HG03342 (cell line): ENCODE data around the gene TULP4.
"Not testable (repeated sequence)": the region's sequence is repeated elsewhere in the genome, so short reads cannot be mapped to it uniquely, and the experiment has no call there.

Experiments used
- ATAC-seq: cut with Tn5 transposase; IDR thresholded peaks from one replicate; pipeline ENCODE4 v1.9.1; 2021; ENCODE audit warnings: mild to moderate bottlenecking, moderate library complexity; ENCODE audit not compliant: unreplicated experiment

The TULP4 gene

DNA sequence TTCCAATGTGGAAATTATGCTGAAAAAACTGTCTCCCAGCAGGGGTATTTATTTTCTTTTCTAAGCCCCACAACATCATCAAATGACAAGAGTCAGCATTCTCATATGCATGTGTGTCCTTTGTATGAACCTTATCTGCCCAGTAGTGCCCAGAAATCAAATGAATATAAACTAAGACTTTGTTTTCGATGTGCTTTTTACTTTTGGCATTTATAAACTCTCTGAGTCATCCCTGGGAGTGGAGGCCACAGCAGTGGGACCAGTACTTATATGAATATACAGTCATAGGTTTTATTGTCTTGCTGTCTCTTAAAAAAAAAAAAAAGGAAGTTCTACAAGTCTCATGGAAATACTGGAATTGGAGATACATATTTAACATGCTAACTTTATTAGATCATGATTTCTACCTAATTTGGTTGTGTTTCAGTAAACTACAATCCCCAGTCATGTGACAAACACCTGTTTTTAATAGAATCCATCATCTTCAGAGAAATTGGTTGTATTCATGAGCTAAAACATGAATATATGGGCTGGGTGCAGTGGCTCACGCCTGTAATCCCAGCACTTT, 148.4 kb downstream of the TULP4 start:
- no peak for ATAC-seq

DNA sequence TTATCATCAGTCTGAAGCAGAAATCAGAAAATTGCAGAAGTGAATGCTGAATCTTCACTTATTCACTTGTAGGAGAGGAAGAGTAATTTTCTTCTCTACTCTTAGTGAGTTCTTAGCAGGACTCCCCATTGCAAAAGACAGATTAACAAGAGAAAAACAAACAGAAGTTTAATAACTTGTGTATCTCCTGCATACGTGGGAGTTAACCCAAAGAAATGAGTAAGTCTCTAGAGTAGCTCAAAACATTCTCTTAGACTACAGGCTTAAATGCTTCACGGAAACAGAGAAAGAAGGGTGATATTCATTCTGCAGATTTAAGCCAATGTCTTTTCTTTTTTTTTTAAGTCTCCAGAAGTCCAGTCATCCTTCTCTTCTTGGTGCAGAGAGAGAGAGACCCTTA, 149.7 kb downstream of the TULP4 start:
- no peak for ATAC-seq

DNA sequence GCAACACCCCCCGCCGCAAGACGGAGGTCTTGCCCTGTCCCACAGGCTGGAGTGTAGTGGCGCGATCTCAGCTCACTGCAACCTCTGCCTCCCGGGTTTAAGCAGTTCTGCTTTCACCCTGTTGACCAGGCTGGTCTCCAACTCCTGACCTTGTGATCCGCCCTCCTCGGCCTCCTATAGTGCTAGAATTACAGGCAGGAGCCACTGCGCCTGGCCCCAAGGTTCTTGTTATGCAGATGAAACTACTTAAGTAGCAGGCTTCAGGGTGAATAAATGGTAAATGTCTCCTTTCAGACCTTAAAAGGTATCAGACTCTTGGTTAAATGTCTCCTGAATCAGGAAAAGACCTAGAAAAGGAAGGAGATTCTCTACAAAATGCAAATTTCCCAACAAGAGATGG, 152.2 kb downstream of the TULP4 start:
- ATAC-seq: no peak

DNA sequence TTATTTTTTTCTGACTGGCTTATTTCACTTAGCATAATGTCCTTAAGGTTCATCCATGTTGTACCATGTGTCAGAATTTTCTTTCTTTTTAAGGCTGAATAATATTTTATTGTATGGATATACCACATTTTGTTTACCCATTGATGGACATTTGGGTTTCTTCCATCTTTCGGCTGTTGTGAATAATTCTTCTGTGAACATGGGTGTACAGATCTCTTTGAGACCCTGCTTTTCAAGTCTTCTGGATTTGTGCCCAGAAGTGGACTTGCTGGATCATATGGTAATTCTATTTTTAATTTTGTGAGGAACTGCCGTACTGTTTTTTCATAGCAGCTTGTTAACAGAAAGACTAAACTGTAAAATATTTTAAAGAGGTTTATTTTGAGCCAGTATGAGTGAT, 153.0 kb downstream of the TULP4 start:
- ATAC-seq: no peak

DNA sequence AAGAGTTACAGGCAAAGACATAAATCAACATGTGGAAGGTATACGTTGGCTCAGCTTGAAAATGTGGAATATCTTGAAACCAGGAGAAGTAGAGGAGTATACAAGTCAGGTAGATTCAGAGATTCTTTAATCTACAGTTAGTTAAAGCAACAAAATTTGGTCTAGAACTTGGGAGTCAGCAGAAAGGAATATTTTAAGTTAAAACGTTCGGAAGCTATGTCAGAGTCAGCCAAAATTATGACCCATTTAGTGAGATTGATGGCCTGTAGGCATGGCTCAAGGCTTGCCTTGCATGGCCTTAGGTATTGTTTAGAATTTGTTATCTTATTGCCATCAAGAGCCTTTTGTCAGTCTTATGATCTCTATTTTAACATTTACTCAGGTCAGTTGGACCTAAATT, 153.5 kb downstream of the TULP4 start:
- no peak for ATAC-seq

DNA sequence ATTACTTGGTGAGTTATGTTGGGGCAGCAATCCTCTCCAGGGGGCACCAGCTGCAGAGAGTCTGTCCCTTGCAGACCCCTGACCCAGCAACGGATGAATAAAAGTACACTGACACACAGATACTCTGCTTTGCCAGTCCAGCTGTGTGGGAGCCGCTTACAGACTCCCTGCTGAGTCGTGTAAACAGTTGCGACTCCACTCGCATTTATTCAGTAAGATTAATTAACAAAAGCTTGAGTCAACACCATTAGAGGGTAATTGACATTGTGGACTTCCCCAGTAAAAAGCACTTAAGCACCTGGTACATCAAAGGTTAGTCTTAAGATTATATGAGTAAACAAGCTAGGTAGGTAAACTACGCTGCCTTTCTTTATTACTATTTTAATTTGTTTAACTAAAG, 155.7 kb downstream of the TULP4 start:
- ATAC-seq: no peak

DNA sequence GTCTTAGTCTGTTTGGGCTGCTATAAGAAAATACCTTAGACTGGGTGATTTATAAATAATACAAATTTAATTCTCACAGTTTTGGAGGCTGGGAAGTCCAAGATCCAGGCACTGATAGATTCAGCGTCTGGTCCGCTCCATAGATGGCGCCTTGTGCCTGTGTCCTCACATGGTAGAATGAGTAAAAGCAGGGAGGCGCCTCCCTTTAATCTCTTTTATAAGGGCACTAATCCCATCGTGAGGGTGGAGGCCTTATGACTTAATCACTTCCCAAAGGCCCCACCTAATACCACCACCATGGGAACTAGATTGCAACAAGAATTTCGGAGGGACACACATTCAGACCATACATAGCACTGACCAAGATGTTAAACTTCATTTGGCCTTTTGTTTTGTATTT, 156.4 kb downstream of the TULP4 start:
- no peak for ATAC-seq

DNA sequence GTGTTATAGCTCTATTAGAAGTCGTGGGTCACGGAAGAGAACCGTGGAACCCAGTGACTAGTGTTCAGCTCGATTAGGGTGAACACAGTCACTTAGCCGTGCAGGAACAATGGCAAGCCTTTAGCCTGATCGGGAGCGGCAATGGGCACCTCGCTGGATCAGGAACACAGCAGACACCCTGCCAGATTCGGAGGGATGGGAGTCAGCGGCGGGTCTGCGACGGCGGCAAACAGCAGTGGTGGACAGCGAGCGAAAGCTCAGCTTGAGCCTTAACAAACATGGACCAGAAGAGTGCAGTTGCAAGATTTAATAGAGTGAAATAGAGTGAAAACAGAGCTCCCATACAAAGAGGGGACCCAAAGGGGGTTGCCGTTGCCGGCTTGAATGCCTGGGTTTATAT, 157.8 kb downstream of the TULP4 start:
- not testable (repeated sequence) for ATAC-seq

DNA sequence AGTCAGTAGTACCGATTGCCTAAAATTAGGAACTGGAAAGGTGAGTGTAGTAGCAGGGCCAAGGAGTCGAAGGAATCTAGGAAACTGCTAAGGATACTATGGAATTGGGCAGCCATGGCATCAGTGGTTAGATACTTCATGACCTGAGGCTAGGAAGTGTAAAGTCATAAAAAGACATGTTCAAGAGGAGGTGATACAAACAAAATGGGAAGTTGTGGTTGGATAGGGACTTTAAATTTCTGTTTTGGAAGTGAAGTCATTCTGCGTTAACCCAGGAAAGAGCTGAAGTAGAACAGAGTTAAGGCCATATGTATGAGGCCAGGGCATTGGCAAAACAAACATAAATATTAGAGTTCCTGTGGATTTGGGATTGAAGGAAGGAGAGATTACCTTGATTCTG, 159.1 kb downstream of the TULP4 start:
- ATAC-seq: no peak

DNA sequence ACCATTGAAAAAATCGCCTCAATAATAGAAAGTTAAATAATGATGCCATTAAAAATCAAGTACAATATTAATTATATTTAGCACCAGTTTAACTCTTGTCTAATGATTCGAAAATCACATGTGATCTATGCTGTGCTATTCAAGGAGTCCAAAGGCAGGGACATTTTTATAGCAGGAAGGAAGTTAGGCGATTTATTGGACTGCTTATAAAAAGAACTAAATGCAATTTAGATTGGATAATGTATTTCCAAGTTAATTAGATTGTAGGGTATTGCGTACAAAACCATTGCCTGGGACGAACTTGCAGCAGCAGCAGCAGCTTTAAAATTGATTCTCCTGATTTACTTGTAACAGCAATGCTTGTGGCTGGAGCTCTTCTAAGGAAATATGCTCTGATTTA, 160.2 kb downstream of the TULP4 start:
- no peak for ATAC-seq

DNA sequence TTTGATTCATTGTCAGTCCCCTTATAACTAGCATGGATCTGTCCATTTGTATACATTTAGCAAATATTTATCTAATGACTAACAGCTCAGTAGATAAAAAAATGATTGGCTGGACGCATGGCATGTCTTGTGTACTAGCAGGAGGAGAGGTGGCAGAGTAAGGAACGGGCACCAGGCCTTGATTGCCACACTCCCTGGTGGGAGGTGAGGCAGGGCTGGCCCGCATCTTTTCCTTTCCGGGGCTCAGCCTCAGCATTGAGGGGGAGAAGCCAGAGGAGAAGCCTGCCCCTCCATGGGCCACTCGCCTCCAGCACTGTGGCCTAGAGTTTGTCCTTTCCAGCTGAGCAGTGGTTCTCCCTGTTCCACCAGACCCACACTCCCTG, 162.7 kb downstream of the TULP4 start:
- peak; percentile 4 for ATAC-seq

DNA sequence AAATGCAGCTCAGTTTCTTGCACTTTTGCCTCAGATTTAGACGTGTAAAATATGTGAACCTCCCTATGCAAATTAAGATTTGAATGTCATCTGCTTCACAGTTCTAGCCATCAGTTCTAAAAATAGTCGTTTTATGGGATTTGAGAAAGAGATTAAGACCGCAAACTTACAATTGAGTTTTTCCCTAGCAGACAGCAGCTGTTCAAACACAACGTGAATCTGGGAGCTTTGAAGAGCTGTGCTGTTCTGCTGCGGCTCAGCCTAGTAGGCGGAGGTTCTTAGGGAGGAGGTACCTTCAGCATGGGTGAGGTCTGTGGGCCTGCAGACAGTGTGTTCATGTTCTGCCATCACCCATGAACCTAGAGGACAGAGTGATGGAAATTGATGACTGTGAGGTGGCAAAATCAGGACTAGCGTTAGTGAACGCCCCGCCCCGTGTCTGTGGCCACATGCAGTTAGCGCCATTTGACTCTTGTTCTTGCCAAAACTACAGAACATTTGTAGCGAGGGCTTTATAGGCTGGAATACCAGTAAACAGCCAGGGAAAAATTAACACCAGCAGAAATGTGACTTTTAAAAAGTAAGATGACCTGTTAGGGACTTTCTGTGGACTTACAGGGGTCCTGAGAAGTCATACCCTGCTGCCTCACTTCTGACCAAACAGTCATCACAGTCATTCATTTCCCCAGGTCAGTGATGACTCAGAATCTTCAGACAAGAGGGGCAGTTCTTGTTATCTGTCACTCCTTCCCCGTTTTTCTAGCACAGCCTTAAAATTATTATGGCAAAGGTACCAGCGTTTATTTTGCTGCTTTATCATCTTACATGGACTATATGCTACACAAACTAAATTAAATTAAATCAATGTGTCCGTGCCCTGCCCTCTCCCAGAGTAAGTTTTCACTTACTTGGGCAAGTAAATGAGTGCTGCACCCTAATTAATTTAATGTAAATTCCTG, 163.4 kb downstream of the TULP4 start:
- ATAC-seq: peak; percentile 87

DNA sequence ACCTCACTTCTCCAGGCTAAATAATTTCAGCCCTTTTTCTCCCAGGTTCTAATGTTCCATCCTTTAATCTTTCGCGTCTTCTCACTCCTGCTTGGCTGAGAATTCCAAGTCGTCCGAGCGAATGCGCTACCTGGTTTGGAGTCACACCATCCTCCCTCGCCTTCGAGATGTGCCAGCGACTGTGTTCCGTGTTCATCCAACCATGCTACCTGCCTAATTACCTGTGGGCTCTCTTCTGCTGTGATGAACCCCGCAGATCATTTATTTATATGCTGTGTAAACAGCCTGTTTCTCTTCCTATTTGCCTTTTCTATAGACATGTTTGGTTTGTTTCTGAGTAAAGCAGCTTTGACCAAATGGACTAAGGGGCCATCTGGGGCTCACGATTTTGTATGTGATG, 164.1 kb downstream of the TULP4 start:
- ATAC-seq: peak; percentile 3

DNA sequence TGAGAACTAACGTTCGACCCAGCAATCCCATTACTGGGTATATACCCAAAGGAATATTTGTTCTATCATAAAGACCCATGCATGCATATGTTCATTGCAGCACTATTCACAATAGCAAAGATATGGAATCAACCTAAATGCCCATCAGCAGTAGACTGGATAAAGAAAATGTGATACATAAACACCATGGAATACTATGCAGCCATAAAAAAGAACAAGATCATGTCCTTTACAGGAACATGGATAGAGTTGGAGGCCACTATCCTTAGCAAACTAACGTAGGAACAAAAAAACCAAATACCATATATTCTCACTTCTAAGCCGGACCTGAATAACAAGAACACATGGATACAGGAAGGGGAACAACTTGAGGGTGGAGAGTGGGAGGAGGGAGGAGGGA, 165.5 kb downstream of the TULP4 start:
- not testable (repeated sequence) for ATAC-seq

DNA sequence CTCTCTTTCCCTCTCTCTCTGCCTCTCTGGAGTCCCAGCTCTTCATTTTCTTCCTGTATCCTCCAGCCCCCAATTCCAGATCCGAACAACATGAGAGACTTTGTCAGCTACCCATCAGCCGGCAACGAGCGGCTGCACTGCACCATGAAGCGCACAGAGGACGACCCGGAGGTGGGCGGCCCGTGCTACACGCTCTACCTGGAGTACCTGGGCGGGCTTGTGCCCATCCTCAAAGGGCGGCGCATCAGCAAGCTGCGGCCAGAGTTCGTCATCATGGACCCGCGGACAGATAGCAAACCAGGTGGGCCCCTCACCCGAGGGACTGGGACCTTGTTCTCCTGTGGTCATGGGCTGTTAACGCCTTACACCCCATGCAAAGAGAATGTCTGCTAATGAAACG, 168.7 kb downstream of the TULP4 start:
- no peak for ATAC-seq

DNA sequence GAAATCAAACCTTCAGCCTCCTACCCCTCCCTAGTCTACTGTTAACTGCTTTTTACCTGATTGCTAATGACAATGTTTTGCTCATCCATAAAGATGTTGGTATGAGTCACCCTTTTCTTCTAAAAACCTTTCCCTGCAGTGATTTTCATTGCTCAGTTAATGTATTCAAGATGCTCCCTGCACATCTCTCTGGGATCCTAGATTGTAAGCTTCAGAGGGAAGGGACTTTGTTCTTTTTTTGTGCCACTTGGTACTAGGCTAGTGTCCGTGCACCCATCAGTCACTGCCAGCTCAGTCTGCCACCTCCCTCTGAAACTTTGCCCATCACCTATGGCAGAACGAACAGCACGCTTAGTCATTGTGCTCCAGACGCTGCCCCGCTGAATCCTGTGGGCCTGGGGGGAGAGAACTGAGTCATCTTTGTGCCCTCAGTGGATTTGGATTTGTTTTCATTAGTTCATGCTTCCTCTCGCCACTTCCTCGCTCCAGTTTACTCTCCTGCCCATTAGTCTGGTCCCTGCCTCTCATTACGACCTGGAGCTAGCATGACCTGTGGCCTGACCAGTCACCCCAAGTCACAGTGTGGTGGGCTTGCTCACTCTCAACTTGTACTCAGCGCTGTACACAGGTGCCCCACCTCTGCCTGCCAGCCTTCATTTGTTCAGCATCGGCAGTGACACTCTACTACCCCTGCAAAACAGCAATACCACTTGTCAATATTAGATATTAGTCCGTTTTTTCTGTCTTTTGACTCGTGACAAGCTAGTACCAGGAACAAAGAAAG, 169.6 kb downstream of the TULP4 start:
- no peak for ATAC-seq

DNA sequence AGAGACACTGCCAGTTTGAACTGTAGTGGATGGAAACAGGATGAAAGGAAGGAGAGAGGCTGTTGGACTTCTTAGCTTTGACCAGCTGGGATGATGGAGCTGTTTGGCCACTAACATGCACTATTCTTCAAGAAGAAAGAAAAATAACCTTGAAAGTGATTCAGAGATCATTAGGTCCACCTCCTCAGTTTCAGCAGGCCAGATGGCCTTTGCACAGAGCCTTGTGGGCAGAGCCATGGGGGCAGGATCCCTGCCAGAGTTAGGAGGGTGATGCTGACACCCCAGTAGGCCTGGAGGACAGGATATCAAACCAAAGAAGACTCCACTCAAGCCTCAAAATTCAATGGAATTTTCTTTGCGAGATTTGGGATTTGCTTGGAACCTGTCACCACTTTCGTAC, 173.2 kb downstream of the TULP4 start:
- ATAC-seq: no peak

DNA sequence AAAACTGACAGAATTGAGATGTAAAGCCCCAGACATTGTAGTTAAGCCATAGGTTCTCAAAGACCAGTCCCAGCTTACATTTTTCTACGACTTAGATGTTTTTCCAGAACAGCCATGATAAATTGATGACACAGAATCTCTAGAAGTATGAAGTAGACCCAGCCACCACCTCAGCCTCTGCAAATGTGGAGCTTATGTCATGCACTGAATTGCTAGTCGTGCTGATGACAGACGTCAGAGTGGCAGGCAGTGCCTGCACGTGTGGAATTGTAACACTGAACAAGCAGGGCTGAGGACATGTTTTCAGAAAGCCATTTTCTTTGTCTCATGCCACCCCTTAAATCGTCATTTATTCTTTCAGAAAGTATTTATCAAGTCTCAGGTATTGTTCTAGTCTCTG, 175.2 kb downstream of the TULP4 start:
- ATAC-seq: no peak

DNA sequence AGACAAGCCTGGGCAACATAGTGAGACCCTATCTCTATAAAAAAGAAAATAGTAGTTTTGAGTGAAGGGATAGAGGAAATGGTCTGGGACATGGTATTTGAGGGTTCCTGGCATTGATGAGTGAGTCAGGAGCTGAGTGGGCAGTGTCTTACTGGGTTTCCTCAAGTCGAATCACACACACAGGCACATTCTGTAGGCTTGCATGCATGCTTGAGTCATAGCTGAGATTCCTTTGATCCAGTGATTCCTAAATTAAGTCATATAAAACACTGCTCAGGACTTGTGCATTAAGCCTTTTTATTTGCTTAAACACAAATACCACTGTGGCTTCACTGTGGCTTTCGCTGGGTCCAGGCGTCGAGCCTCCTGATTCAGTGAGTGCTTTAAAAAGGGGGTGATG, 175.8 kb downstream of the TULP4 start:
- ATAC-seq: no peak

DNA sequence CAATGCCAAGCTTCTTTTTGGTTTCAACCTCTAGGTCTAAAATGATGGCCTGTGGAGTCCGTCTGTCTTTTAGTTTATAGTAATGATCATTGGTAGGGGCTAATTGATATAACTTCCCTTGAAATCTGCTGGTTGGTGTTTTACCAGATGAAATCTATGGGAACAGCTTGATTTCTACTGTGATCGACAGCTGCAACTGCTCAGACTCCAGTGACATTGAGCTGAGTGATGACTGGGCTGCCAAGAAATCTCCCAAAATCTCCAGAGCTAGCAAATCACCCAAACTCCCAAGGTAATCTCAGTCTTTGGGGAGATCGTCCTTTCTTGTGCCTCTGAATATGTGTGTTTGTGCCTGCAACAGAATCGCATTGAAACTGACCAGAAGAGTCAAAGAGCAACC, 177.2 kb downstream of the TULP4 start:
- no peak for ATAC-seq

DNA sequence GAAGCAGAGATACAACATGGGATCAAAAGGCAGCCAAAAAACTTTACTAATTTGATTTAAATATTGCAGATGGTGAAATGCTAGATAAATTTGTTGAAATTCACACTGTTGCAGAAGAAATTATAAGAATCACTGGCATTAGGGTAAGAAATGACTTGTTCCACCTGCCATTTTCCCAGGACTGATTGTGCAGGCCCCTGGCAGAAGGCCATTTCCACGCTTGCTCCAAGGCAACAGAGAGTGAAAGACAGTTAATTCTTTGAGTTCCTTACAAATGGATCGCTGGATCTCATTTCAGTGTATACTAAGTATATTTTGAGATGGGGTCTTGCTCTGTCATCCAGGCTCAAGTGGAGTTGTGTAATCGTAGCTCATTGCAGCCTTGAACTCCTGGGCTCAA, 180.6 kb downstream of the TULP4 start:
- no peak for ATAC-seq

DNA sequence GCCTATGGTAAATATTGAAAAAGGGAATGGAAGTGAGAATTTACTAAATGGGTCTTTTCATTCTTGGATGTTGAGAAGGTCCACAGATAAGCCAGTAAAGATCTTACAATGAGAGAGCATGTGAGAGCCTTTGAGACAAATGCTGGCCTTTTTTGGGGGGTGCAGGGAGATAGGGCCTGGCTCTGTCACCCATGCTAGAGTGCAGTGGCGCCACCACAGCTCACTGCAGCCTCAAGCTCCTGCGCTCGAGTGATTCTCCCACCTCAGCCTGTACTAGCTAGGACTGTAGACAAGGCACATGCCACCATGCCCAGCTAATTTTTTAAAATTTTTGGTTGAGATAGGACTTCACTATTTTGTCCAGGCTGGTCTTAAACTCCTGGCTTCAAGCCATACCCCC, 184.4 kb downstream of the TULP4 start:
- no peak for ATAC-seq
